ENCODE measurements around the gene GOLGA8J. TPM values are rescaled to one million over a fixed set of nuclear protein-coding genes. Genes with fewer than 3 reads are reported as not detected.
"Not testable (repeated sequence)": the region's sequence is repeated elsewhere in the genome, so short reads cannot be mapped to it uniquely, and the experiment has no call there.

GOLGA8J gene
- polyA plus RNA-seq (2013, experiment 1 of 2) = not detected
- polyA plus RNA-seq (2013, experiment 2 of 2) = not detected

GRCh38 chr15:30082655-30083054, at the start of gene GOLGA8J:
GOLGA8J (plus strand) TSS chr15:30082955; CDS start chr15:30083053, 98 bp downstream.
- not testable (repeated sequence) for H3K4me1 ChIP-seq (ENCODE audit: control insufficient read depth, insufficient read depth, low read length, poor library complexity, severe bottlenecking); H3K27ac ChIP-seq (ENCODE audit: low read depth, low read length, severe bottlenecking); H3K36me3 ChIP-seq (ENCODE audit: control insufficient read depth, insufficient read depth, low read length); H3K9me3 ChIP-seq (ENCODE audit: control insufficient read depth, low read length); H3K4me3 ChIP-seq (ENCODE audit: extremely low read depth, insufficient read depth, low read length, poor library complexity, severe bottlenecking)
- WGBS, 2 experiments (ENCODE audit: insufficient coverage in 2 of 2) = no CpG with 5 or more reads among the region's 7 CpGs

DNA sequence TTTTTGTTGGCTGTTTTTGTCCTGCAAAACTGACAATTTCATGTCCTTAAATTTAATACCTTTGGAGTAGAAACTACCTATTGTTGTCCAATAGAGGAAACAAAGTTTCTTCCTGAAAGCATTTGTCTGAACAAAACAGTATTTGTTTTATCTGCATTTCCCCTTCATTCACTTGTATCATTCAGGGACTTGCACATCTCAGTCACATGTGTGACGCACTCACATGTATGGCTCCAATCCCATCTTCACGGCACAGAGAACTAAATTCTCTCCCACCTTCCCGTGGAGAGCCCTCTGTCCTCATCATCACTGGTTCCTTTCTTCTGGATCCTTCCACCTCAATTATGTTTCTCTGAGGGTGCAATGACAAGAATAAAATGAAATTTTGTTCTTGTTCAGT, 49.5 kb upstream of the GOLGA8J start:
- 77 to 95% methylated on average over 2 to 3 of the region's 3 CpGs for WGBS, 2 experiments (ENCODE audit: insufficient coverage in 2 of 2)
- no peaks in the 10 kb centered on the region for H3K4me1 ChIP-seq (ENCODE audit: control insufficient read depth, insufficient read depth, low read length, poor library complexity, severe bottlenecking)

GRCh38 chr15:30033763-30034162, 49.0 kb upstream of the GOLGA8J start:
- H3K4me3 ChIP-seq (ENCODE audit: extremely low read depth, insufficient read depth, low read length, poor library complexity, severe bottlenecking) = no peak overlapping the region
- no peaks in the 10 kb centered on the region for H3K4me1 ChIP-seq (ENCODE audit: control insufficient read depth, insufficient read depth, low read length, poor library complexity, severe bottlenecking)
- peaks cover 12% of the 10 kb centered on the region for H3K9me3 ChIP-seq (ENCODE audit: control insufficient read depth, low read length)
- 100% methylated on average over 2 of the region's 4 CpGs; no CpG with 5 or more reads in 1 of the 2 experiments for WGBS, 2 experiments (ENCODE audit: insufficient coverage in 2 of 2)
- H3K27ac ChIP-seq (ENCODE audit: low read depth, low read length, severe bottlenecking) = no peak overlapping the region
- no peaks in the 10 kb centered on the region for H3K36me3 ChIP-seq (ENCODE audit: control insufficient read depth, insufficient read depth, low read length)

More for the DNA sequence above, 49.5 kb upstream of the GOLGA8J start:
- no peak overlapping the region for H3K4me3 ChIP-seq (ENCODE audit: extremely low read depth, insufficient read depth, low read length, poor library complexity, severe bottlenecking)
- no peak overlapping the region for H3K27ac ChIP-seq (ENCODE audit: low read depth, low read length, severe bottlenecking)
- H3K36me3 ChIP-seq (ENCODE audit: control insufficient read depth, insufficient read depth, low read length) = no peaks in the 10 kb centered on the region
- peaks cover 9% of the 10 kb centered on the region for H3K9me3 ChIP-seq (ENCODE audit: control insufficient read depth, low read length)

- H3K36me3 ChIP-seq (ENCODE audit: control insufficient read depth, insufficient read depth, low read length) = no peaks in the 10 kb centered on the region
- H3K4me1 ChIP-seq (ENCODE audit: control insufficient read depth, insufficient read depth, low read length, poor library complexity, severe bottlenecking) = no peaks in the 10 kb centered on the region
- H3K4me3 ChIP-seq (ENCODE audit: extremely low read depth, insufficient read depth, low read length, poor library complexity, severe bottlenecking) = no peak overlapping the region
- H3K27ac ChIP-seq (ENCODE audit: low read depth, low read length, severe bottlenecking) = no peak overlapping the region
- H3K9me3 ChIP-seq (ENCODE audit: control insufficient read depth, low read length) = peaks cover 5% of the 10 kb centered on the region
- 79 to 91% methylated on average over 5 of the region's 6 CpGs for WGBS, 2 experiments (ENCODE audit: insufficient coverage in 2 of 2)
Observed at GRCh38 chr15:30036036-30036703, 46.6 kb upstream of the GOLGA8J start.

DNA sequence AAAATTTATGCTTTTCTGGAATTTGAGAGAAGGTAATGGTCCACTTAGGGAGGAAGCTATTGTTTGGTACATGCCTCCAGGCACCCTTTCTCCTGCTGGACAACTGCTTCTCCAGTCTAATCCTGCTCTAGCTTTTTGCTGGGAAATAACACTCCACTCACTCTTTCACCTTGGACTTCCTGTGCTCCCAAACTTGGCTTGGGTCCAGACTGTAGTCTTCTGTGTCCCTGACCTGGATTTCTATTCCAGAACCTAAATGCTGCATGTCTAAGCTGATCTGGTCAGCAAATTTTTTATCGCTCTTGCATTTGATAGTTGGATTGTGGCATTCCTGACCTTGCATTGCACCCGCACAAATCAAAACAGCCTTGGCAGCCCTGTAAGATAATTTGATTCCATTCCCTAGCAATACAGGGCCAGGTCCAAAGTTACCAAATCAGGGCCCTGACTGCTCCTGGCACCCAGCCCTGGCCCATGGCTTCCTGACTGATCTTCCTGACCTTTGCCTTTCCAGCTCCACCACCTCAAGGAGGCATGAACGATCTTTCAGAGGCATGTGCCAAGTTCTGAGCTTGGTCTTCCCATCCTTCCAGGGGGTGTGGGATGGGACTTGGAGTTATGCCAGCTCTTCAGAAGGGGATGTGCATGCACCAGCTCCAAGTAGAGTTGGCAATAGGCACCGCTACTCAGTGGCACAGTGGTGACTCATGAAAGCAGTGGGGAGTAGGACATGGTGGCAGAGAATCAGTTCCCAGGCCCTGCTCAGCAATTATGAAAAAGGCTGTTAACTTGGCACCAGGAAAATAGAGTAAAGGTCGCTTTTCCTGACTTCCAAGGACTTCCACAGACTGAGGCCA, 43.9 kb upstream of the GOLGA8J start:
- H3K9me3 ChIP-seq (ENCODE audit: control insufficient read depth, low read length) = peaks cover 5% of the 10 kb centered on the region
- H3K27ac ChIP-seq (ENCODE audit: low read depth, low read length, severe bottlenecking) = no peak overlapping the region
- no peaks in the 10 kb centered on the region for H3K36me3 ChIP-seq (ENCODE audit: control insufficient read depth, insufficient read depth, low read length)
- no peaks in the 10 kb centered on the region for H3K4me1 ChIP-seq (ENCODE audit: control insufficient read depth, insufficient read depth, low read length, poor library complexity, severe bottlenecking)
- 93 to 94% methylated on average over 3 to 4 of the region's 5 CpGs for WGBS, 2 experiments (ENCODE audit: insufficient coverage in 2 of 2)
- no peak overlapping the region for H3K4me3 ChIP-seq (ENCODE audit: extremely low read depth, insufficient read depth, low read length, poor library complexity, severe bottlenecking)

GRCh38 chr15:30041868-30042267, 40.9 kb upstream of the GOLGA8J start:
- H3K27ac ChIP-seq (ENCODE audit: low read depth, low read length, severe bottlenecking) = no peak overlapping the region
- H3K4me3 ChIP-seq (ENCODE audit: extremely low read depth, insufficient read depth, low read length, poor library complexity, severe bottlenecking) = no peak overlapping the region
- peaks cover 5% of the 10 kb centered on the region for H3K9me3 ChIP-seq (ENCODE audit: control insufficient read depth, low read length)
- WGBS, 2 experiments (ENCODE audit: insufficient coverage in 2 of 2) = 82 to 95% methylated on average over 2 to 3 of the region's 3 CpGs
- H3K36me3 ChIP-seq (ENCODE audit: control insufficient read depth, insufficient read depth, low read length) = no peaks in the 10 kb centered on the region
- peaks cover 4% of the 10 kb centered on the region for H3K4me1 ChIP-seq (ENCODE audit: control insufficient read depth, insufficient read depth, low read length, poor library complexity, severe bottlenecking)

DNA sequence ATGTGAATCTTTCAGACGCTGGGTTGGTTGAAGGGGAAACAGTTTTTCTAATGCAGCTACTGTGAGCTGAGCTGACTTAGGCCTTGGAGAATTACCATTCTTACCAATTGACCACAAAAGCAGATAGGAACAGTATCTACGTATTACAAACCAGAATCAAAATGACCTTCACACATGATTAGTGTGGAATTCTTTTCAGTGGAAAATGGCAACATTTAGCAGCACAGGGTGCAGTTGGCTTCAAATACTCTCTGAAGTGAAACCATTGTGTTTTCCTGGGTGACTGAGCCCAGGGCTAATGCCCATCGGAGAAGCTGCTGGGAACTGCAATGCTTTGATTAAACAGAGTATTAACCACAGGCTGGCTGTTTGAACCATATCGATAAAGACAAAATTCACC, 40.2 kb upstream of the GOLGA8J start:
- 94% methylated on average over 2 of the region's 4 CpGs; no CpG with 5 or more reads in 1 of the 2 experiments for WGBS, 2 experiments (ENCODE audit: insufficient coverage in 2 of 2)
- H3K4me1 ChIP-seq (ENCODE audit: control insufficient read depth, insufficient read depth, low read length, poor library complexity, severe bottlenecking) = peaks cover 4% of the 10 kb centered on the region
- no peak overlapping the region for H3K4me3 ChIP-seq (ENCODE audit: extremely low read depth, insufficient read depth, low read length, poor library complexity, severe bottlenecking)
- no peak overlapping the region for H3K27ac ChIP-seq (ENCODE audit: low read depth, low read length, severe bottlenecking)
- H3K9me3 ChIP-seq (ENCODE audit: control insufficient read depth, low read length) = peaks cover 5% of the 10 kb centered on the region
- no peaks in the 10 kb centered on the region for H3K36me3 ChIP-seq (ENCODE audit: control insufficient read depth, insufficient read depth, low read length)

DNA sequence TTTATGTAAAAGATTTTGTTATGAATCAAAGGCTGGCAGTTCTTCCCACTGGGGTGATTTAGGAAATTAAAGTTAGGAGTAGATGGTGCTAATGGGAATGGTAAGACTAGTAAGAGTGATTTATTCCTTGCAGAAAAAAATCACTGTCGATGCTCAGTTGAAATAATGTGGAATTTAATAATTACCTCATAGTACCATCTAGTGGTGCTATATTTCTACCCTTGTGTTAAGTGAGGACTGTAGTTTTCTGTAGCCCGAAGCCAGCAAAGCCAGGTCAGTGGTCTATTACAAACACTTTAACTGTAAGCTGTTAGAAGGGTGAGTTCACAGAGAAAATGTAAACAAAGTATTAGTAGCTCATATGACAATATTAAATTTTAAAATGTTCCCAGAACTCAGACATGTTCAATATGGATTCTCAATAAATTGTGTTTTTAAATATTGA, 39.5 kb upstream of the GOLGA8J start:
- no peaks in the 10 kb centered on the region for H3K36me3 ChIP-seq (ENCODE audit: control insufficient read depth, insufficient read depth, low read length)
- no peak overlapping the region for H3K27ac ChIP-seq (ENCODE audit: low read depth, low read length, severe bottlenecking)
- peaks cover 4% of the 10 kb centered on the region for H3K4me1 ChIP-seq (ENCODE audit: control insufficient read depth, insufficient read depth, low read length, poor library complexity, severe bottlenecking)
- H3K9me3 ChIP-seq (ENCODE audit: control insufficient read depth, low read length) = peaks cover 3% of the 10 kb centered on the region
- no CpG with 5 or more reads among the region's 2 CpGs for WGBS, 2 experiments (ENCODE audit: insufficient coverage in 2 of 2)
- no peak overlapping the region for H3K4me3 ChIP-seq (ENCODE audit: extremely low read depth, insufficient read depth, low read length, poor library complexity, severe bottlenecking)

- Histone ChIP-seq H3K27ac (ENCODE audit: low read depth, low read length, severe bottlenecking) (no peak overlapping the region), H3K9me3 (ENCODE audit: control insufficient read depth, low read length) (no peaks in the 10 kb centered on the region), H3K4me1 (ENCODE audit: control insufficient read depth, insufficient read depth, low read length, poor library complexity, severe bottlenecking) (peaks cover 4% of the 10 kb centered on the region), H3K36me3 (ENCODE audit: control insufficient read depth, insufficient read depth, low read length) (no peaks in the 10 kb centered on the region), H3K4me3 (ENCODE audit: extremely low read depth, insufficient read depth, low read length, poor library complexity, severe bottlenecking) (no peak overlapping the region)
- 90 to 97% methylated on average over 36 to 41 of the region's 42 CpGs for WGBS, 2 experiments (ENCODE audit: insufficient coverage in 2 of 2)
Observed at GRCh38 chr15:30044377-30044776, 38.4 kb upstream of the GOLGA8J start.

DNA sequence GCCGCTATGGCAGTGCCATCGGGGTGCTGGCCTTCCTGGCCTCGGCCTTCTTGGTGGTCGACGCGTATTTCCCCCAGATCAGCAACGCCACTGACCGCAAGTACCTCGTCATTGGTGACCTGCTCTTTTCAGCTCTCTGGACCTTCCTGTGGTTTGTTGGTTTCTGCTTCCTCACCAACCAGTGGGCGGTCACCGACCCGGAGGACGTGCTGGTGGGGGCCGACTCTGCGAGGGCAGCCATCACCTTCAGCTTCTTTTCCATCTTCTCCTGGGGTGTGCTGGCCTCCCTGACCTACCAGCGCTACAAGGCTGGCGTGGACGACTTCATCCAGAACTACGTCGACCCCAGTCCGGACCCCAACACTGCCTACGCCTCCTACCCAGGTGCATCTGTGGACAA, 37.9 kb upstream of the GOLGA8J start:
- WGBS, 2 experiments (ENCODE audit: insufficient coverage in 2 of 2) = 95 to 97% methylated on average over 13 to 22 of the region's 22 CpGs
- H3K4me1 ChIP-seq (ENCODE audit: control insufficient read depth, insufficient read depth, low read length, poor library complexity, severe bottlenecking); H3K36me3 ChIP-seq (ENCODE audit: control insufficient read depth, insufficient read depth, low read length); H3K27ac ChIP-seq (ENCODE audit: low read depth, low read length, severe bottlenecking); H3K9me3 ChIP-seq (ENCODE audit: control insufficient read depth, low read length); H3K4me3 ChIP-seq (ENCODE audit: extremely low read depth, insufficient read depth, low read length, poor library complexity, severe bottlenecking): not testable (repeated sequence)

Measured in mesodermal cell (in vitro differentiated cells).